Smooth muscle cell of the brain vasculature (primary cell): ENCODE results near the gene SH2D6.
"Not testable (repeated sequence)": the region's sequence is repeated elsewhere in the genome, so short reads cannot be mapped to it uniquely, and the experiment has no call there.

ENCODE experiments used
- DNase-seq: peaks from one replicate; pipeline ENCODE4 v3.0.0-alpha.2; 2012; ENCODE audit warnings: low read depth, low spot score

The SH2D6 gene

GRCh38 chr2:85468096-85468703 is 49.7 kb downstream of the SH2D6 start:
- DNase-seq, result no peak

- no peak for DNase-seq
Measured at GRCh38 chr2:85468704-85469349, 50.3 kb downstream of the SH2D6 start.

GRCh38 chr2:85470850-85471800 is 52.6 kb downstream of the SH2D6 start:
- DNase-seq, result no peak

- no peak for DNase-seq
Measured at GRCh38 chr2:85472261-85472660, 53.7 kb downstream of the SH2D6 start.

- no peak for DNase-seq
Measured at GRCh38 chr2:85475799-85476490, 57.4 kb downstream of the SH2D6 start.

- DNase-seq, result no peak
Measured at GRCh38 chr2:85476624-85477023, 58.1 kb downstream of the SH2D6 start.

GRCh38 chr2:85477884-85478283 is 59.4 kb downstream of the SH2D6 start:
- no peak for DNase-seq

GRCh38 chr2:85481818-85482777 is 63.6 kb downstream of the SH2D6 start:
- DNase-seq, result no peak

GRCh38 chr2:85484615-85485014 is 66.1 kb downstream of the SH2D6 start:
- DNase-seq, result not testable (repeated sequence)

GRCh38 chr2:85485815-85486214 is 67.3 kb downstream of the SH2D6 start:
- DNase-seq, result no peak
